B cell (primary cell): Measurements from ENCODE around the gene TSPAN17.

Experiments used
- EZH2 ChIP-seq: IDR thresholded peaks from 2 replicates; pipeline ENCODE4 v1.6.1; 2012; ENCODE audit warnings: borderline replicate concordance, low read depth, mild to moderate bottlenecking, moderate library complexity, low read length; ENCODE audit not compliant: insufficient read depth, poor library complexity, severe bottlenecking
- TF ChIP-seq, protein P1 (sequence below): fragments of 200-600 bp; IDR thresholded peaks from one replicate; pipeline ENCODE4 v1.8.0; 2022; ENCODE audit warnings: antibody characterized with exemption, mild to moderate bottlenecking

DNA sequence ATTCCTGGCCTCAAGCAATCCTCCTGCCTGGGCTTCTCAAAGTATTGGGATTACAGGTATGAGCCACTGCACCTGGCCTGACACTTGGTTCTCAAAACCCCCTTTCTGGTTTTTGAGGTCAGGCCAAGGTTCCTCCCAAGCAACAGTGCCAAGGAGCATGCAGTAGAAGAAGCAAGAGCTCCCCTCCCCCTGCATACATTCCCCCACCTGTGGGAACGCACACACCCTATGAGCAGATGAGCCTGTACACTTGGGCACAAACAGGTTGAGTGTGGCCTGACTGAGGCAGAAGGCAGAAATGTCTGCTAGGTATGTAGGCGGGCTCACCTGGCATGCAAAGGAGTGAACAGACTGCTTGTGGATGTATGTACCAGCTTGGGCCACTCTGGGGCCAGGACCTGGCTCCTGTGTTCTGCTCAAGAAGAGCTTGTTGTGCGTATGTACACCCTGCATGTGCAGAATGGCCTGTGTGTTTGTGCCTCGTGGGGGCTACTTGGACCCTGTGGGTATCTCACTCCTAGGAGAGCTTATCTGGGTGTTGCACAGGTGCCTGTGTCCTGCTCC lies 39.1 kb upstream of the TSPAN17 start:
- TF ChIP-seq, protein P1, sequence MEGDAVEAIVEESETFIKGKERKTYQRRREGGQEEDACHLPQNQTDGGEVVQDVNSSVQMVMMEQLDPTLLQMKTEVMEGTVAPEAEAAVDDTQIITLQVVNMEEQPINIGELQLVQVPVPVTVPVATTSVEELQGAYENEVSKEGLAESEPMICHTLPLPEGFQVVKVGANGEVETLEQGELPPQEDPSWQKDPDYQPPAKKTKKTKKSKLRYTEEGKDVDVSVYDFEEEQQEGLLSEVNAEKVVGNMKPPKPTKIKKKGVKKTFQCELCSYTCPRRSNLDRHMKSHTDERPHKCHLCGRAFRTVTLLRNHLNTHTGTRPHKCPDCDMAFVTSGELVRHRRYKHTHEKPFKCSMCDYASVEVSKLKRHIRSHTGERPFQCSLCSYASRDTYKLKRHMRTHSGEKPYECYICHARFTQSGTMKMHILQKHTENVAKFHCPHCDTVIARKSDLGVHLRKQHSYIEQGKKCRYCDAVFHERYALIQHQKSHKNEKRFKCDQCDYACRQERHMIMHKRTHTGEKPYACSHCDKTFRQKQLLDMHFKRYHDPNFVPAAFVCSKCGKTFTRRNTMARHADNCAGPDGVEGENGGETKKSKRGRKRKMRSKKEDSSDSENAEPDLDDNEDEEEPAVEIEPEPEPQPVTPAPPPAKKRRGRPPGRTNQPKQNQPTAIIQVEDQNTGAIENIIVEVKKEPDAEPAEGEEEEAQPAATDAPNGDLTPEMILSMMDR: no peak
- TF ChIP-seq EZH2: no peak
